NCI-H2107 treated with DMSO at 0.1 percent for 48 hours (cell line): ENCODE data around the gene HOXC12.

Experiments
- DNase-seq: peaks from one replicate; lab custom pipeline; 2025; ENCODE audit not compliant: unreplicated experiment; lab: John Stamatoyannopoulos, UW

The HOXC12 gene, protein sequence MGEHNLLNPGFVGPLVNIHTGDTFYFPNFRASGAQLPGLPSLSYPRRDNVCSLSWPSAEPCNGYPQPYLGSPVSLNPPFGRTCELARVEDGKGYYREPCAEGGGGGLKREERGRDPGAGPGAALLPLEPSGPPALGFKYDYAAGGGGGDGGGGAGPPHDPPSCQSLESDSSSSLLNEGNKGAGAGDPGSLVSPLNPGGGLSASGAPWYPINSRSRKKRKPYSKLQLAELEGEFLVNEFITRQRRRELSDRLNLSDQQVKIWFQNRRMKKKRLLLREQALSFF

DNA sequence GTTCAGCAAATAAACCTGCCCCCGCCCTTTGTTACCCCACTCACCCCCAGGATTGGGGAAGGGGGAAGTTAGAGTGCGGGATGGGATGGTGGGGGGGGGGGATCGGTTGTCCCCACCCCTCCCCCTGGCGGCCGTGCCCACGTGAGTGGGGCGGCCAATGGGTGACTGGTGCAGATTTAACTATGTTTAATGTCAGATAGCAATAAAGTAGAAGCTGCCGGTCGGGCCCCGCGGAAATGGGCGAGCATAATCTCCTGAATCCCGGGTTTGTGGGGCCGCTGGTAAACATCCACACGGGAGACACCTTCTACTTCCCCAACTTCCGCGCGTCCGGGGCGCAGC, at the start of gene HOXC12:
TSS of gene HOXC12 (plus strand) at position 210 of the 342 bp plus-strand sequence. CDS start at position 237, 27 bp downstream.
- no peak for DNase-seq

DNA sequence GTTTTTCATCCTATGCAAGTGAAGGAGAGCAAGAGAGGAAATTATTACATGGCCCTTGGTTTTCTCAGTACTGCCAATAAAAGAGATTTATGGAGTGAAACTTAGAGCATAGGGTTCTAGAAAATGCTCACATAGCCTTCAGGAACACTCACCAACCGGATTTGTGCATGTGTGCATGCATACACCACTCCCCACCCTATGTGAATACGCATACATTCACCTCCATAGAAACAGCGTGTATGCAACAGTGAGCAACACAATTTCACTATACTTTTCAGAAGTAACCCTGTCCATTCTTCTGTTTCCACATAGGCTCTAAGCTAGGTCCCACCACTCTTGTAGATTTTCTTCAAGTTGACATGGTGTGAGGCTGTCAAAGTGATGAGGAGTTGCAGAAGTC, 47.6 kb upstream of the HOXC12 start:
- DNase-seq, result no peak

DNA sequence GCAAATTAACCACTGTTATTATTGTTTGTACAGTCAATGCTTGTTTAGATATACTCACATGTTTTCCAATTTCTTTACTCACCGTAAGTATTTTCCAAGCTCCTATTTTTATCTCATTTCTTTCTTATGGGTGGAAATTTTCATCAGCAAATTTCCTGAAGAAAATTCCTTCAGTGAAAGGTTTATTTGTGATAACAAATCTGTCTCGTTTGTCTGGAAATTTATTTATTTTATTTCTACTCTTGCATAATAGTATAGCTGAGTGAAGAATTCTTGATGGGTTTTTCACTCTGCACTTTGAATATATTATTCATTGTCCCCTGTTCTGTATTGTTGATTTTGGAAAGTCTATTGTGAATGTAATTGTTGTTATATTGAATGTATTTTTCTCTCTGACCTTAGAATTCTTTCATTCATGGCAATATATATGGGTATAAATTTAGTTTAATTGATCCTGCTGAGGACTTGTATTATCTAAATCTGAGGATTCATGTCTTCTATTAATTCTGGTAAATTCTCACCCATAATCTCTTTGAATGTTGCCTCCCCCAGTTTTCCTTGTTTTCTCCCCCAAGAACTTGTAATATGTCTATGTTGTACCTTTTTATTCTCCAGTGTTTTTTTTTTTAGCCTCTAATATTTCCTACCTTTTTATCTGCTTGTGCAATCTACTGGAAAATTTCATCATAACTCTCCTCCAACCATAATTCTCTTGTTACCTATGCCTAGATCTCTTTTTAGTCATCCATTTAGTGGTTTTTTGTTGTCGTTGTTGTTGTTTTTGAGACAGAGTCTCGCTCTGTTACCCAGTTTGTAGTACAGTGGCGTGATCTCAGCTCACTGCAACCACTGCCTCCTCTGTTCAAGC, 37.7 kb upstream of the HOXC12 start:
- DNase-seq, result no peak

DNA sequence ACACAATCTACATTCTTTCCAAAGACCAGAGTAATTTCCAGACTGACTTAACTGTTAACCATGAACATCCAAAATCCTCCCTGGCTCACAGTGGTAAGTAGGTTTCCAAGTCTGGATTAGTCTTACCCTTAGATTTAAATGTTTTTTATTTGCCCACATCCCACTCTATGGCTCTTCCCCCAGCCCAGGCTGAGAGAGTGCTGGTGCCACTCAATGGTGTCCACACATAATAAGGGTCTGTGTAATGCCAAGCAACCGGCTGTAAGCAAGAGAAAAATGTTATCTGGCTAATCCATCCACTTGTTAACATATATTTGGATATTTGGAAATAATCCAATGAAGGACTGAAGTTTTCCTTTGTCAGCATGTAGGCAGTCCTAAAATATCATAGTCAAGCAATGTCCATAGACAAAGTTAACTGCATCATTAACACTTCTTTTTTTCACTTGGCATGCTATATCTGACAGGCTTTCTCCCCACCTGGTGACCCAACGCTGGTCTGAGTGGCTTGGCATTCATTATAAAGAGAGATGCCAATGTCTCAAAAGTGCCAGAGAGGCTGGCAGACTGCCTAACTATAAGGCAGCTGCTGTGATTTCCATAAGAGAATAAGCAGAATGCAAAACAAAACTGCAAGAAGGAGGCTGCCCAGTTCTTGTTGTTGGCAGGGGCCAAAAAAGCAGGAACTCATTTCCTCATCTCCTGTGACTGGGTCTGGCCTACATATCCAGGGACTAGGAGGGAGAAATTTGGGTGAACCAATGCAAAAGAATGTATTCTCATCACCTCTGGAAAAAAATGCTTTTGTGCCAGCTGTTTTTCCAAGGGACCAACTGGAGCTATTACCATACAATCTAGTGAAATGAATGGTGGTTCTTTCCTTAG, 29.9 kb upstream of the HOXC12 start:
- DNase-seq, result no peak

DNA sequence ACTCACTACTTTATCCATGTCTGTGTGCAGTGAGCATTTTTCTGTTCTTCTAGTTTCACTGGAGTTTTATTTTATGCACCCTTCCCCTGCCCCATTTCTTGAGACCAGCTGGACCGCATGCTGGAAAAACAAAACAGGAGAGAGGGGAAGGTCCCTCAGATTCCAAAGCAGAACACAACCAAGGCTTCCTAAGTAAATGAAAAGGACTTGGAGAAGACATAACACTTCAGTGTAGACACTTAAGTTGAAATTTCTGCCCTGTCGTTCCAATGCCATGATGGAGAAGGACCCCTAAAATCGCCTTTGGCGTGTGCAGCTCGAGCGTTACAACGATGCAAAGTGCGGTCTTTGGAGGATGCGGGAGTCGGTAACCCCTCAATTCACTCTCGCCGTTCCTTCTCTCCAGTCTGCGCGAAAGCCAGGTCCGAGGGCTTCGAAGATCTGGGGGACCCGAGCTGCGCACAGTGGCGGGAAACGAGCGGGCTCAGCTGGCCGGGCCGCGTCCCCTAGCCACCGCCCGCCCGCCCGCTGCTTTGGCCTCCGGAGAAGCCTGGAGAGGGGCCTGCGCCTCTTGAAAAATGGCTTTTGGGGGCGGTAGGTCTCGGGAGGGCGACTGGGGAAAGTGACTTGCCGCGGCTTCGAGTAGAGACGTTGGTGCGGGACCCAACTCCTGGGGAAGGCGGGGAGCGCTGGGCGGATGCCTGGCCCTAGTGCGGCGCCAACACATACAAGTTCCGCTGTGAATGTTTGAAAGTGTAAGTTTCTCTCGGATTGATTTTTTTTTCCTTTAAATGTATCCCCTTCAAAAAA, 27.3 kb upstream of the HOXC12 start:
- no peak for DNase-seq

DNA sequence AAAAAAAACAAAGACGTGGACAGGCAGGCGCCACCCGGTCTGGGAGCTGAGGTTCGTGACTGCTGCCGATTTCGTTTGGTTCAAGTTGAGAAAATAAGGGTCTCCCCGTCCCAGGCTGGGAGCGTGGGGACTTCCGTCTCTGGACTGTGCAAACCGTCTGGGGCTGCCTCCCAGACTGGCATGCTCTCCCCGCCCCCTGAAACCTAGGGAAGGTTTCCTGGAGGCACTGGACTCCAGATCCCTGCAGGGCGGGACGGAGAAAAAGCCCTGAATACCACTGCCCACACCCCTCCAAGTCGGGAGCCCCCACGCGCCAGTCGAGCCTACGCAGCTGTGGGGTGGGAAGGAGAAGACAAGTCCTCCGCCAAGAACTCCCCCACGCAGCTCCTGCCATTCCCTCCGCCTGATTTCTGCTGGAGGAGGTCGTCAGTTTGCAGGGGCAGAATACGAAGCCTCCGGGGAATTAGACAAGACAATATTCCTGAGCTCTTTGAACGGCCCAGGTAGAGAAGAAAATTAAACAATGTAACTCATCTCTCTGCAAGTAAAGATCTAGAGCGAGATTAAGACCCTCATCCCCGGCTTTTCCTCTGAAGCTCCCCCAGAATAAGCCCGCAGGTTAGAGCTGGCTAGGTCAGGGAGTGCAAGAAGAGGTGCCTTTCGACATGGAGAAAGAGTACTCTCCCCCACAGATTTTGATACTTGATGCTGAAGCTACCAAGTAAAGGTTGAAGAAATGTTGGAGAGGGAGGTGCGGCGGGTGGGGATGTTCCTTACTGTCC, 26.5 kb upstream of the HOXC12 start:
- no peak for DNase-seq

DNA sequence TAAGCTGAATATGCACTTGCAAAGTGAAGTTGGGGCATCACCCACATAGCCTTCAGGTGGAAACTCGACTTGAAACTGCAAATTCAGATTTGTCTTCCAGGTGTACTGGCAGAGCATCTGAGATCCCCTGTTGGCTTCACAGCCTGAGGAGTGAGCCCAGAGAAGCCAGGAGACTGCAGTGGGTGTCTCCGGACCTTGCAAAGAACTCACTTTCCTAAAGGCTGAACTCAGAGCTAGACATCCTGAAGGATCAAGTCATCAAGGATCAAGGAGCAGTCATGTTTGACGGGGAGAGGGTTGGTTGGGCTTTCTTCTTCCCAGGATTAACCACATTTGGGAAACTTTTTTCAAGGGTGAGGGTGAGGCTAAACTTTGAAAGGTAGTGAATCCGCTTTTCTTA, 25.2 kb upstream of the HOXC12 start:
- no peak for DNase-seq

DNA sequence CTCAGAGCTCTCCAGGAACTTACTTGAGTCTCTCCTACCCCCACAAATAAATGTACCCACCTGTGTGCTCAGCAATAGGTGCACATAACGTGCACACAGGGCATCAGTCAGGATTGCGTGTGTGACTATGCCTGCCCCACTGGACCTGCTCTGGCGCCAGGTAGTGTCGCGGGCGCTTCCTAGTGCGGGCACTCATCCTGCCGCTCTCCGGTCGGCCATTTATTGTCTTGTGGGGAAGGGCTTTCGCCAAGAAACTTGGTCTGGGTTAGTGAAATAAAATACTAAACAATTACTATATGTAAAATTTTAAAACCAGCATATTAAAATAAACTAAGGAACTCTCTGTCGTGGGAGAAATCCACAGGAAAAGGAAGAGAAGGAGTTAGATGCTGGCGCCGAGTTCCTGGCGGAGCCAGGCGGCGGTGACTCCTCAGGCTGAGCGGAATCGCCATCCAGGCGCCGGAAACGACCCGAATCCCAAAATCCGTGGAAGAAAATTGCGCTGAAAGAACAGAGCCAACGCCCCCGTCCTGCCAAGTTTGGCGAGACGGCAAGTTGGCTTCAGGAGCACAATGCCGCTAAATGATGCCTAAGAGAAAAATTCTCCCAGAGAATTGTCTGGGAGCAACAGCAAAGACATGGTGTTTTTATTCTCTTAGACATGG, 24.0 kb upstream of the HOXC12 start:
- DNase-seq, result no peak

DNA sequence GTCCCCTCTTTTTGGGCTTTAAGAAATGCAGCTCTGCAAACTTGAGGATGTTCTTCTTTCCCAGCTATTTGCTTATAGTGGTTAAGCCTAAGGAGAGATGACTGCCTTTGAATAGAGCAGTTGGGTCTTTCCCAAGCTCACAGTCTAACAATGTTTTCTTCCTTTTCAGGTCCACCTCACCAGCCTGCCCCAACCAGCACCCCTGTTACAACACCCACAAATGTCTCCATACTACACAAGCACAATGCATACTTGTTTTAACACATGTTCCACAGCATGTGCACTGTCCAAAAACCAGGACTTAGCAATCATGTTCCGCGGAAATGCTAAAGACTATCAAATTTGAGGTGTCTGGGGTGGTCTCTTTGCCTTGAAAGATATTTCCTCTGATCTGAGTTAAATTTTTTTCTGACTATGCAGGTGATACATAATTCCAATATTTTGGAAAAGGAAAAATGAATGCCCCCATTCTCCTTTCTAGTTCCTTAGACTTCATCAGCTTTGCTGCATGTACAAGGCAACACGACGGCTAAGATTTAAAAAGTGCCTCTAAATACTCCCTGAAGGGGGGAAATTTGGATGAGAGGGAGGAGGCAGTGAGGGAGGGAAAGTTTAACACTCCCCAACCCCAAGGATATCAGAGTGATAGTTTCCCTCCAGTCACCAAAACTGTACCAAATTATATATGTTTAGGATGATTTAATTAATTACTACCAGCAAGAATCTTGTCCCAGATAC, 22.7 kb upstream of the HOXC12 start:
- DNase-seq, result no peak

DNA sequence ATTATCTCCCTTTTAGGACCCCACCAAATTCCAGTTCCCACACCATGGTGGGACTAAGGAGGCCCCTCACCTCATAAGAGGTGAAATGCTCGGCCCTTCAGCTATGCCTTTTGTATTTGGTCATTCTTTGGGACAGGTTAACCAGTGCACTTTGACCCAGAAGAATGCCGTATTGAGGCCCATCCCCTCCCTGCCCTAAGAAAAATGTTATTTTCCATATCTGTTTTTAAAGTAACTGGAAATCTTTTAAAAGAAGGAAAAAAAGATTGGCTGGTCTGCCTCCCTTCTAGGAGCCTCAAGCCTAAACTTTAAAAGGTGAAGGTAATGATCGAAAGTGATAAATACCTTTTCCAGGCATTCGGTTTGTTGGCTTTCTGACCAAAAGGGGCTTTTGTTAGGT, 21.8 kb upstream of the HOXC12 start:
- no peak for DNase-seq

DNA sequence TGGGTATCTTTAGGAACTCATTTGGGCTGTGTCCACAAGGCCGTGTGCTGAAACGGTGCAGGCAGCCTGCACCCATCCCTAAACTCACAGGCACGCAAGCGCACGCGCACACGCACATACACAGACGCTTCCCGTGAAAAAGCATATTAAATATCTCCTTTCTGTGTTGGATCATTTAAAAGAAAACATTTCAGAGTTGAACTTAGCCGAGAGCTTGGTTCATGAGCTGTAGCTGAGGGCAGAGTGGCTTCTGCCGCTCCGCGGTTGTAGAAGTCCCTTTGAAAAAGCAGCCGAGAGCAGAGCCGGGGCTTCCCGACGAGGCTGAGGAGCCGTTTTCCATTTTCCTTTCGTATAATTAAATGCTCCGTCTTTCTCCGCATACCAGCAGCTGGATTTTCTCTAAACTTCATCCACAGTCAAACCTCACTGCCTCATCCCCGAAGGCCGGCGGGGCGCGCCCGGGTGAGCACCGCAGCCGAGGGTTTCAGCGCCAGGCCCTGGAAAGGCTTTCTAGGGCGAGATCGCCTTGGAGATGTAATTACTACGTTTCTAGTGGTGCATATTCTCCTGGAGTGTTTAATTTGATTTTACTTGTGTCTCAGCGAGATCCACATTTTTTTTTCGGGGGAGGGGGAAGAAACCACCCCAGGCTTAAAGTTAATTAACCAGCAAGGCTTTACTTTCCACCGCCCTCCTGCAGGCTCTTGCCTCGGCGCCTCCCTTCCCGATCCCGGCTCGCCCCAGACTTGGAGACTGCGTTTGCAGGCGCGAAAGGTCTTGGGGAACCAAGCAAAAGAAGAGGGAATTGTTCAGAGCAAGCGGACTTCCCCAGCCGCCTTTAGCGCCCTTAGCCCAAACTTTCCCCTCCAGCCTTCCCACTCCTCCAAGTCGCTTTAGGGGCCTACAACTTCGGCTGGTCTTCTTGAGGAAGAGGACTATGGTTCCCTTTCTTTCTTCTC, 19.0 kb upstream of the HOXC12 start:
- no peak for DNase-seq

DNA sequence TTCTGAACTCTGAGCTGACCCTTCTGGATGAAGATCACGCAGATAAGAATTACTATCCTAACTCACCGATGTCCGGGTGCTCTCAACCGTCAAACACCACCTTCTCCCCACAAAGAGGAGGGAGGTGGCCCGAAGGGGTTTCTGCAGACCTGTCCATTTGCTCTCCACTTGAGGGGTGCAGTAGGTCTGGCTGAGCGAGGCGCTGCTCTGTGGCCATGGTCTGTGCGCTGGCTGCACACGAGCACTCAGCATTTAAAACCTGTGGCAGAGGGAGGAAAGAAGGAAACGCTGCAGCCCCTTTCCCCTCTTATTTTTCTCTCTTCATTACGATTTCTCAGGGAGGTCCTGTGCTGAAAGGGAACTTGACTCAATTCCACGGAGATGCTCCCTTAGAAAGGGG, 17.6 kb upstream of the HOXC12 start:
- DNase-seq, result no peak

DNA sequence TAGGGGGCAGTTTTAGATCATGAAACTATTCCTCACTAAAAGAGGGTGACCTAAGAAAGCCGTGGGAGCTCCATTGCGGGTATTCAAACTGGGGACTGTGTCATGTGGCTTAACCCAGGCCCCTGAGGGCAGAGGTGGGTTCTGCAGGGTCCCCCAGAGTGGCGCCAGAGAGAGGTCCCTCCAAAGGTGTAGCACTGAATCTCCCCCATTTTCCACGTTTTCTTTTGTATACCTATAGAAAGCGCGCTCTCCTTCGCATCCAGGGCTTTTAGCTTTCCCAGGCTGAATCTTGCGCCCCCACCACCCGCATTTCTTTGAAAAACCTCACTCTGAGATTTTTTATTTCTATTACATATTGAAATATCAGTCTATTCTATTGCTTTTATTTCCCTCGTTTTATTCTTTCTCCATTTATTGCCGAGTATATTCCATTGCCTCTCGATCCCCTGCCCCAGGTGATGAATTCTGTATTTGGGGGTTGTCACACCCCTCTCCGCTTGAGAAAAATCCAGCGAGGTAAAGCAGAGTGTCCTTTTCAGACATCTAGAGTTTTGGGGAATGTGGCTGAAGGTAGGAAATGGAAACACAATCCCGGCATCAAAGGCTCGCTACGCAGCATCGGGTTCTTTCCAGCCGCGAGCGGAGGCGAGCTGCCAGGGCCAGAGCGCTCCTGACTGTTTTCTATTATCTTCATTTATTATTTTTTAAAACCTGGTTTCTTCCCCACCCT, 16.9 kb upstream of the HOXC12 start:
- no peak for DNase-seq

DNA sequence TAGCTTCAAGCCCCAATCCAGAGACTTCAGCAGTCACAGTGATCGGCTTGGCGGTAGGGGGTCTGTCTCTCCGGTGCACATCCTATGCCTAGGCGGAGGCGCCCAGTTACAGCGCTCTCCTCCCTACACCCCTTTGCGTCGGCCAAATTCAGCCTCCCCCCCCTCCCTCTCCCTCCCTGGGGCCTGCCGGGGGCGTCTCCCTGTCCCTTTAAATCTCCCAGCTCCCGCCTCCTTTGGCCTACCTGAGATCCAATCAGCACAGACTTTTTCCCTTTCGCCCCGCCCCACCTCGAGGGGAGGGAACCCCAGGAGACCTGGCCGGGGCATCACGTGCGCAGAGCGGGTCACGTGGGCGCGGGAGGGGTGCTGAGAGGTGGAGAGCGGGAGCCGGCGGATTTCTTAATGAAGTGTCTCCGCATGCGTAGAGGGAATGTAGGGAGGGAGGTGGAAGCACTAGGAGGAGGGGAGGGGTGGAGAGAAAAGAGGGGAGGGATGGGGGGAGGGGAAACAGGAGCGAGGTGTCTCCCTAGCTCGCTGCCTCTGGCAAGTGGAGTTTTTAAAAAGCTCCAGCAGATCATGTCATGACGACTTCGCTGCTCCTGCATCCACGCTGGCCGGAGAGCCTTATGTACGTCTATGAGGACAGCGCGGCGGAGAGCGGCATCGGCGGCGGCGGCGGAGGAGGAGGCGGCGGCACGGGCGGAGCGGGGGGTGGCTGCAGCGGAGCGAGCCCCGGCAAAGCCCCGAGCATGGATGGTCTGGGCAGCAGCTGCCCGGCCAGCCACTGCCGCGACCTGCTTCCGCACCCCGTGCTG, 16.2 kb upstream of the HOXC12 start, which contains the start of gene HOXC13:
TSS of gene HOXC13 (plus strand) at position 506 of the 815 bp plus-strand sequence. CDS start at position 582, 76 bp downstream.
- DNase-seq, result no peak

DNA sequence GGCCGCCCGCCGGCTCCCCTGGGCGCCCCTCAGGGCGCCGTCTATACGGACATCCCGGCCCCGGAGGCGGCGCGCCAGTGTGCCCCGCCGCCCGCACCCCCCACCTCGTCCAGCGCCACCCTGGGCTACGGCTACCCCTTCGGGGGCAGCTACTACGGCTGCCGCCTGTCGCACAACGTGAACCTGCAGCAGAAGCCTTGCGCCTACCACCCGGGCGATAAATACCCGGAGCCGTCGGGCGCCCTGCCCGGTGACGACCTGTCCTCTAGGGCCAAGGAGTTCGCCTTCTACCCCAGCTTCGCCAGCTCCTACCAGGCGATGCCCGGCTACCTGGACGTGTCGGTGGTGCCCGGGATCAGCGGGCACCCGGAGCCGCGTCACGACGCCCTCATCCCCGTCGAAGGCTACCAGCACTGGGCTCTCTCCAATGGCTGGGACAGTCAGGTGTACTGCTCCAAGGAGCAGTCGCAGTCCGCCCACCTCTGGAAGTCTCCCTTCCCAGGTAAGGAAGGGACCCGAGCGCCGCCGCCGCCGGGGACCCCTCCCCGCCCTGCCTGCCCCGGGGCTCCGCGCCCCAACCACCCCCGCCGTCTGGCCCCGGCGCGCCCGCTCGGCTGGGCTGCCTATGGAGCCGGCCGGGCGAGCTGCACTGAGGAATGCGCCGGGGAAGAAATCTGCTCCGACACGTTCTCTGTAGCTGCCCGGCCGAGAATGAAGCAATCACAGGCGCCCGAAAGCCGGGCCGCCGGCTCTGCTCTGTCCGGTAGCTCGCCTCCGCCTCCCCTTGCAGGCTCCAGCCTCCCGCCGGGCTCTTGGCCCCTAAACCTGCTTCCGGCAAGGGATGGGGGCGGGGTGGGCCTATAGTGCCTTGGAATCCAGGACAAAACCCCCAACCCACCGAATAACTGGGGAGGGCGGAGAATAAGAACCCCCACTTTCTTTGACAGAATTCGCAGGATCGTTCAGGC, 15.3 kb upstream of the HOXC12 start:
- no peak for DNase-seq
